Activated T-cell treated with anti-CD3 and anti-CD28 coated beads for 1 hour (primary cell): Measurements from ENCODE around the gene HNRNPH1.
A peak's percentile ranks its signal among the peaks of the same experiment; 100 is the strongest.
"Not testable (repeated sequence)": the region's sequence is repeated elsewhere in the genome, so short reads cannot be mapped to it uniquely, and the experiment has no call there.

Experiments
- DNase-seq: peaks from one replicate; pipeline ENCODE4 v3.0.0-alpha.2; 2020; ENCODE audit warnings: low read depth

Gene HNRNPH1, protein sequence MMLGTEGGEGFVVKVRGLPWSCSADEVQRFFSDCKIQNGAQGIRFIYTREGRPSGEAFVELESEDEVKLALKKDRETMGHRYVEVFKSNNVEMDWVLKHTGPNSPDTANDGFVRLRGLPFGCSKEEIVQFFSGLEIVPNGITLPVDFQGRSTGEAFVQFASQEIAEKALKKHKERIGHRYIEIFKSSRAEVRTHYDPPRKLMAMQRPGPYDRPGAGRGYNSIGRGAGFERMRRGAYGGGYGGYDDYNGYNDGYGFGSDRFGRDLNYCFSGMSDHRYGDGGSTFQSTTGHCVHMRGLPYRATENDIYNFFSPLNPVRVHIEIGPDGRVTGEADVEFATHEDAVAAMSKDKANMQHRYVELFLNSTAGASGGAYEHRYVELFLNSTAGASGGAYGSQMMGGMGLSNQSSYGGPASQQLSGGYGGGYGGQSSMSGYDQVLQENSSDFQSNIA

DNA sequence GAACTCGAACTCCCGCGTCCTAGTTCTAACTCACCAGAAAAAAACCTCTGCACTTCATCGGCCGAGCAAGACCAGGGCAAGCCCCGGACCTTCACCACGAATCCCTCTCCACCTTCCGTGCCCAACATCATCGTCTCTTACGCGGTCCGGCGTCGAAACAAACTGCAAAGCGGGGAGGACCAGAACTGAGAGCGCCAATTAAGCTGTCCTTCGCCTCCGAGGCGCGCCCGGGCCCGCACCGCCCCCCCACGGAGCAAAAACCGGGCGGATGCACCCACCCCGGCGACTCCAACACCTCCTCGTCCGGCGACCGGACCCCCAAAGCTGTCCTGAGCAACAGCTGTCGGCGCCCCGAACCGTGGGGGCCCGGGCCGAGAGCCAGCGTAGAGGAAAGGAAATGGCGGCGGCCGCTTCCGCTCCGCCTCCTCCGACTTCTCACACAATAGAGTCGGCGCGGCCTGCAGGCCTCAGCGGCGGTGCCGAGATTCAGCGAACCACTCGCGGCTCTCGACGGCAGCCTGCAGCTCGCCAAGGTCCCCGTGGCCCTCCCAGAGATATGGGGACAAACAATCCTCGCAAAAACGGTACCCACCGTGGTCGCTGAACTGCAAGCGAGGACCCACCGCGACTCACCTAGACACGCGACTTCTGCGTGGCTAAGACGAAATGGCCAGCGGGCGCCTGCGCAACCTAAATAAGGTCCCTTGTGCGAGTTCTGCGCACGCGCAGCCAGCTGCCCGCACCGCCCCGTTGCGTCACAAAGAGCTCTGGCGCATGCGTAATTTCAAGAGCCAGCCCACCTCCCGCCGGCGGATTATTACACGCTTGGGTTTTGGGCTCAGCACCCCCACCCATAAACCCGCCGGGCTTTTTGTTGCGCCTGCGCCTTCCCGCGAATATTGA lies at the start of gene HNRNPH1:
Gene HNRNPH1, minus strand, starts transcription at position 669 of the 903 bp plus-strand sequence. Its CDS starts 538 bp downstream, at position 131.
- DNase-seq: peak; percentile 96

DNA sequence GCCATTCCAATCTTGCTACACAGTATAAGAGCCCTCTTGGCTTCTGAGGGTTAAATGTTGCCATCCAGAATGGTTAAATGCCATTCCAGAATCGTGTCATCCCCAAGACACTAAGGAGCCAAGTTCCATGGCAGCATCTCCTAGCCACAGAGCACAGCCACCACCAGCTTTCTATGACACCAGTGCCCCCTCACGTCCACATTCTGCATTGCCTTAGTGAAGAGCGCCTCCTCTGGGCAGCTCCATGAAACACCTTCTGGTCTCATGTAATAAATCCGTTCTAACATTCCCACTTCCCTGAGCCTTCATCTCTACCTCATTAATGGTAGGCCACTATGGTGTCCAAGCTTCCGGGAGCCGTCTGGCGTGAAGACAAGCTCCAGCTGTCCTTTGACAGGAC lies 44.9 kb upstream of the HNRNPH1 start:
- DNase-seq: peak; percentile 12

DNA sequence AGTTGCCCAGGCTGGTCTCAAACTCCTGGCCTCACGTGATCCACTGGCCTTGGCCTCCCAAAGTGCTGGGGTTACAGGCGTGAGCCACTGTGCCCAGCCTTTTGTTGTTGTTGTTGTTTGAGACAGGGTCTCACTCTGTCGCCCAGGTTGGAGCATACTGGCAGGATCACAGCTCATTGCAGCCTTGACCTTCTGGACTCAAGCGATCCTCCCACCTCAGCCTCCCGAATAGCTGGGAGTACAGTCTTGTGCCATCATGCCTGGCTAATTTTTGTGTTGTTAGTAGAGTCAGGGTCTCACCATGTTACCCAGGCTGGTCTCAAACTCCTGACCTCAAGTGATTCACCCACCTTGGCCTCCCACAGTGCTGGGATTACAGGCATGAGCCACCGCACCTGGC lies 38.2 kb upstream of the HNRNPH1 start:
- not testable (repeated sequence) for DNase-seq

DNA sequence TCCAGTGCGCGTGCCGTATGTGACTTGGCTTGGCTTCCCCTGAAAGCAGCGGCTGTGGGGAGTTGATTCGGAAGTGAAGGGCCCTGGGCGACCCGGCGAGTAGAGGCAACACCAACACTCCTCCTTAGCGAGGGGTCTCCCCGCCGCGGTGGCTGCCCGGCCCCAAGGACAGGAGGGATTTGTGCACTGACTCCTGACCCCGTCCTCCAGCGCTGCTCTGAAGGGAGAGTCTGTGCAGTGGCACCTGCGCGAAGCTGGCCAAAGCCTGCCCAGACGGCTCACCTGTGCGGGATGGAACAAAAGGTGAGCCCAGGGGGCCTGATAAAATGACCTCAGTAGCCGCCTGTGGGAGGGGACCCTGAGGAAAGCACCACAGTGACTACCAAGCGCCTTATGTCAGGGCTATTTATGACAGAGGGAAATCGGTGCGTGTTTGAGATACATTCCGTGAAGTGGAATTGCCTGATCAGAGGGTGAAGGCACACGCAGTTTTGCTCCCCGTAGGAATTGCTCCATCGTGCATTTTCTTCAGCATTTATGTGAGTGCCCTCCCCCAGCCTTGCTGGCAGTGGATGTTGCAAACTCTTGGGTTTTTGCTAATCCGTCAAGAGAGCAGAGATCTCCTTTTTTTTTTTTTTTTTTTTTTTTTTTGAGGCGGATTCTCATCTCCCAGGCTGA lies 34.8 kb upstream of the HNRNPH1 start:
- DNase-seq: not testable (repeated sequence)

DNA sequence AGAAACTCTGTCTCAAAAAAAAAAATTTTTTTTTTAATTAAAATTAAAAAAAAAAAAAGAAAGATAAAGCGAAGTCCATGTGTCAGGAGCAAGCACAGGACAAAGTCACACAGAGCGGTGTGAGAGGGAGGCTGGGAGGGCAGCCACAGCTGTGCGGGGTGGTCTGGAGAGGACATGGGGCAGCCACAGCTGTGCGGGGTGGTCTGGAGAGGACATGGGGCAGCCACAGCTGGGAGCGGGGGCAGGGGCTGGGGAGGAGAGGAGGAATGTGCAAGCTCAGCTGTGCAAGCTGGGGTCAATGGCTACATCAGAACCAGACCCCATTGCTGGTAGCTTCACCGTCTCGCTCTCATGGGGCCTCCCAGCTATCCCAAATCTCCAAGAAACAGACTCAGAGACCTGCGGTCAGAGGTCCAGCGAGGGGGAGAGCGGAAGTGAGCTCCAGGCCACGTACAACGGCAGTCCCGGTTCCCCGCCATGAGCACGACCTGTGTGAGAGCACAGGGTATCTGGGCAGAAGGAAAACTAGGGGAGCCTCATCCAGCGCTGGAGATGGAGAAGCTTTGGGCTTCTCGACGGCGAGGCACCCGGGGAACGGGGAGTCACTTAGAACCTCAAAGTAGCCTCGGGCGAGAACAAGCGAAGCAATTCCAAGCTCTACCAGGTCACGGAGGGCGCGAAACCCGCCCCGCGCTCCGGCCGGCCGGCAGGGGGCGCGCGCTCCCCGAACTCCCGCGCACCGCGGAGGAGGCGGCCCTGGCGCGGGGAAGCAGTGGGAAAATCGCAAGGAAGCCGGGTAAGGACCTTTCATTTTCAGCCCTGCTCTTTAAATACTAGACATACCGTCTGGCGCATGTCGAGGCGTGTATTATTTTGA lies 34.1 kb upstream of the HNRNPH1 start:
- not testable (repeated sequence) for DNase-seq

DNA sequence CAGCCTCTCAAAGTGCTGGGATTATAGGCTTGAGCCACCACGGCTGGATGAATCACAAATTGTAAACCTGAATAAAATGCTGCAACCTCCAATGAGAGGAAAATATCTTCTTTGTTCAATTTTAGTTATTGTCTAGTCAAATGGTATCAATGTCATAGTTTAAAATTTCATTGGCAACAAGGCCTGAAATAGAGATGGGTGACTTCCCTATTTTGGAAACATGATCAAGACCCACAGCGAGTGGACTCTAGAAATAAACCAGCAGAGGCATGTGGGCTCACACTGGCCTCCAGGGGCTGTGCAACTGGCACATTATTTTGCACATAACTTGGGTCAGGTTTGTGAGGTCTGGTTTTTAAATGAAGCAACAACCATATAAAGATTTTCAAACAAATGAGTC lies 29.7 kb upstream of the HNRNPH1 start:
- not testable (repeated sequence) for DNase-seq

DNA sequence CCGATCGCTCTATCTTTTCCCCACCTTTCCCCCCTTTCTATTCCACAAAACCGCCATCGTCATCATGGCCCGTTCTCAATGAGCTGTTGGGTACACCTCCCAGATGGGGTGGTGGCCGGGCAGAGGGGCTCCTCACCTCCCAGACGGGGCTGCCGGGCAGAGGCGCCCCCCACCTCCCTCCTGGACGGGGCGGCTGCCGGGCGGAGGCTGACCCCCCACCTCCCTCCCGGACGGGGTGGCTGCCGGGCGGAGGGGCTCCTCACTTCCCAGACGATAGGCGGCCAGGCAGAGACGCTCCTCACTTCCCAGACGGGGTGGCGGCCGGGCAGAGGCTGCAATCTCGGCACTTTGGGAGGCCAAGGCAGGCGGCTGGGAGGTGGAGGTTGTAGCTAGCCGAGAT lies 26.8 kb upstream of the HNRNPH1 start:
- not testable (repeated sequence) for DNase-seq

DNA sequence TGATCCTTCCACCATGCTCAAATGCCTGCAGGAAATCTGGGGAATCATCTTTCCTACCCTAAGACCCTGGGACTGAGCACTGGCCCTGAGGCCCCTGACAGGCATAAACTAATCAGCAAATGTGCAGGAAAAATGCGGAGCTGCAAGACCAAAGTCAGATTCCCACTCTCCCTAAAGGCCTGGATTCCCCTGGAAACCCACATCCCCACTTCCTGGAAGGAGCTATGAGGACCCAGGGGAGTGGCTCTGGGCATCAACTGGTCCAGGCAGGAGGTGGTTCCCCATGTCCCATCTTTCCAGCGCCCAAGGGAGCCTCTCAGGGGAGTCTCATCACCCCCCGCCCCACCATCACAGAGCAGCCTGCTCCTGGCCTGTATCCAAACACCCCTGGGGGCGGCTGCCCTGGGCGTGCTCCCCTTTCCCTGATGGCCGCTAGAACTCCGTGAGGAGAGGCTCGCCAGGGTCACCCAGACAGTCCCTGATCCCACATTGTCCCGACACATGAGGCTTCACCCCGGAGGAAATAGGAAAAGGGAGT lies 25.8 kb upstream of the HNRNPH1 start:
- not testable (repeated sequence) for DNase-seq

DNA sequence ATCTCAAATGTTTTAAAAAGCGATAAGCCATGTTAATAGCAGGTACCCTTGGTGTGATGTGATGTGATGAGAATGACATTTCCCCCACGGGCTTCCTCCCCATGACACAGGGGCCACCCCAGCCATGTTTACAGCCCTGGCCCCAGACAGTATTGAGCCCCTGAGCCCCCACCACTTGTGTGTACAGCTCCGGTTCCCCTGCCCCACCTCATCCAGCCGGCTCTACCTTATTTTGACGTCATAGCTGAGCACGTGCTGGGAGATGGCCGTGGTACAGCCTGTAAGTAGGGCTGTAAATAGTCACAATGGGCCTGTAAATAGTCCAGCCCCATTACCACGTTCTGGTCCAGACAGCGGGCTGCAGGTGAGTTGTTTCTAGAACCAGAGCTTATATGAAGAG lies 24.9 kb upstream of the HNRNPH1 start:
- DNase-seq: no peak

DNA sequence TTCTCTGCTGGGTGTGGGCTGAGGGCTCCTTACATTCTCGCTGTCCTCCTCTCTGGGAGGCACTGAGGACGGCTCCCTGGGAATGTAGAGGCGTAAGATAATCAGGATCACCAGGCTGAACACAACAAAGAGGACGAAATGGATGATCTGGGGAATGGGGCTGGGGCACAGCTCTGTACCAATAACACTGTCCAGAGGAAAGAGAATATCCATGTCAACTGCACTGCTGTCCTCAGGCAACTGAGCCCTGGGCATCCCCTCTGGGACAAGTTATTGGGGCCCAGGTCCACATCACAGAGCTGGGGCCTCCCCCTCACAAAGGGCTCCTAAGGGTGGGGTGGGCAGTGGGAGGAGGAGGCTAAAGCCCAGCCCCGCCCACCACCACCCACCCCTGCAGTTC lies 21.3 kb upstream of the HNRNPH1 start:
- DNase-seq: not testable (repeated sequence)

DNA sequence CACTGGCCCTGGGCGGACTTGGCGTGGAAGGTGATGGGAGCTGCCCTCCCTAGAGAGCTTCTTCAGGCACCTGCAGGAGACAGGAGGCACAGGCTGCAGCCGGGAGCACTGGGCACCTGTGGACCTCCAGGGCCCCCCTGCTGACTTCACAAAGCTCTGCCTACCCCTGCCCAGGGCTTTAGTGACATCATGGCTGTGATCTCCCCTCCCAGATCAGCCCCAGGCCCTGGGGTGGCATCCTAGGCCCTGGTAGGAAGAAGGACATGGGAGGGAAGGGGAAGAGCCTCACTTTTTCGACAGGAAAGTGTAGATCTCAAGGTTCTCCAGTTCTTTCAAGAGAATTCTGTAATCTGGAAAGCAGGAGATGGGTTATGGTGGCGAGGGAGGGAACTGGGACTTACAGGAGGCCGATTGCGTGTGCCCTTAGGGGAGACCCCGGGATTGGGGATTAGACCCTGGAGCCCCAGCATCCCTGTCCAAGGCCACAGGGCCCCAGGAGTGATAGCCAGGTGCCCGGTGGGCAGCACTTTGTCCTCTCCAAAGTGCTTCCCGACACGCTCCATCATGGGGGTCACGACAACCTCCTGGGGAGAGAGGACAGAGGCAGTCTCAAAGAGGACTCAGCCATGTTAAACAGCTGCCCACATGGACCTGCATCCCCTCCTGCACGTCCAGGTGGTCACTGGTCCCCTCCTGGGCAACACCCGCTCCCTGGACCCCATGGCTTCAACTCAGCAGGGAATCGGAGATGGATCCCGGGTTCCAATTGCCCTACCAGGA lies 19.9 kb upstream of the HNRNPH1 start:
- DNase-seq: not testable (repeated sequence)

DNA sequence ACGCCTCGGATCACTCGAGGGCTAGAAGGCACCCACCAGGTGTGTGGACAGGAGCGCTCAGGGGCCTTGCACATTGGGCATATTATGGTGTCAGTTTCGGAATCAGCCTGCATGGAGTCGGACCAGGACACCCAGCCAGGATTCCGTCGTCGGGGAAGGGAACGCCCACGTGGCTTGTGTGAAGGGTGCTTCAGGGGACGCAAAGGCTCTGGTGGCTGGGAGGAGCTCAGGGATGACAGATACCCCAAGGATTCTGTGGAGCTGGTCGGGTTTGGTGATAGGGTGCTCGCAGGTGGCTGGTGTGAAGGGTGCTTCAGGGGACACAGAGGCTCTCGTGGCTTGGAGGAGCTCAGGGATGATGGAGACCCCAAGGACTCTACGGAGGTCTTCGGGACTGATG lies 19.2 kb upstream of the HNRNPH1 start:
- not testable (repeated sequence) for DNase-seq

DNA sequence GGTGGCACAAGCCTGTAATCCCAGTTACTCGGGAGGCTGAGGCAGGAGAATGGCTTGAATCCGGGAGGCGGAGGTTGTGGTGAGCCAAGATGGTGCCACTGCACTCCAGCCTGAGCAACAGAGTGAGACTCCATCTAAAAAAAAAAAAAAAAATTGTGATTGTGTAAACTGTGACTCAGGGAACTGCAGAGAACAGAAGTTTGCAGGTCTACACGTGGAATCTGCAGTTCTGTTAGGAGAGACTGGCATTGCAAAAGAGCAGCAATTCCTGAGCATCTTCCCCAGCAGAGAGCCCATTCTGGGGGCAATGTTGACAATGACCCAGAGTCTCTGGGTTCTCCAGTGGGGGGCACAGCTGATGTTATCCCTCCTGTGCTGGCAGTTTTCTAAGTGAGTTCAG lies 18.3 kb upstream of the HNRNPH1 start:
- DNase-seq: not testable (repeated sequence)

DNA sequence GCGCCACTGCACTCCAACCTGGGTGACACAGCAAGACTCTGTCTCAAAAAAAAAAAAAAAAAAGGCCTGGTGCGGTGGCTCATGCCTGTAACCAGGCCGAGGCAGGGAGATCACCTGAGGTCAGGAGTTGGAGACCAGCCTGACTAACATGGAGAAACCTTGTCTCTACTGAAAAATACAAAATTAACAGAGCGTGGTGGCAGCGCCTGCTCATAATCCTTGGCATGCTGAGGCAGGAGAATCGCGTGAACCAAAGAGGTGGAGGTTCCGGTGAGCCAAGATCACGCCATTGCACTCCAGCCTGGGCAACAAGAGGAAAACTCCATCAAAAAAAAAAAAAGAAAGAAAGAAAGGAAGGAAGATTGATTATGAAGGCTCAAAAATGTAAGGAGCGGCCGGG lies 15.8 kb upstream of the HNRNPH1 start:
- not testable (repeated sequence) for DNase-seq

DNA sequence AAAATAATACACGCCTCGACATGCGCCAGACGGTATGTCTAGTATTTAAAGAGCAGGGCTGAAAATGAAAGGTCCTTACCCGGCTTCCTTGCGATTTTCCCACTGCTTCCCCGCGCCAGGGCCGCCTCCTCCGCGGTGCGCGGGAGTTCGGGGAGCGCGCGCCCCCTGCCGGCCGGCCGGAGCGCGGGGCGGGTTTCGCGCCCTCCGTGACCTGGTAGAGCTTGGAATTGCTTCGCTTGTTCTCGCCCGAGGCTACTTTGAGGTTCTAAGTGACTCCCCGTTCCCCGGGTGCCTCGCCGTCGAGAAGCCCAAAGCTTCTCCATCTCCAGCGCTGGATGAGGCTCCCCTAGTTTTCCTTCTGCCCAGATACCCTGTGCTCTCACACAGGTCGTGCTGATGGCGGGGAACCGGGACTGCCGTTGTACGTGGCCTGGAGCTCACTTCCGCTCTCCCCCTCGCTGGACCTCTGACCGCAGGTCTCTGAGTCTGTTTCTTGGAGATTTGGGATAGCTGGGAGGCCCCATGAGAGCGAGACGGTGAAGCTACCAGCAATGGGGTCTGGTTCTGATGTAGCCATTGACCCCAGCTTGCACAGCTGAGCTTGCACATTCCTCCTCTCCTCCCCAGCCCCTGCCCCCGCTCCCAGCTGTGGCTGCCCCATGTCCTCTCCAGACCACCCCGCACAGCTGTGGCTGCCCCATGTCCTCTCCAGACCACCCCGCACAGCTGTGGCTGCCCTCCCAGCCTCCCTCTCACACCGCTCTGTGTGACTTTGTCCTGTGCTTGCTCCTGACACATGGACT lies 11.1 kb upstream of the HNRNPH1 start:
- DNase-seq: not testable (repeated sequence)

DNA sequence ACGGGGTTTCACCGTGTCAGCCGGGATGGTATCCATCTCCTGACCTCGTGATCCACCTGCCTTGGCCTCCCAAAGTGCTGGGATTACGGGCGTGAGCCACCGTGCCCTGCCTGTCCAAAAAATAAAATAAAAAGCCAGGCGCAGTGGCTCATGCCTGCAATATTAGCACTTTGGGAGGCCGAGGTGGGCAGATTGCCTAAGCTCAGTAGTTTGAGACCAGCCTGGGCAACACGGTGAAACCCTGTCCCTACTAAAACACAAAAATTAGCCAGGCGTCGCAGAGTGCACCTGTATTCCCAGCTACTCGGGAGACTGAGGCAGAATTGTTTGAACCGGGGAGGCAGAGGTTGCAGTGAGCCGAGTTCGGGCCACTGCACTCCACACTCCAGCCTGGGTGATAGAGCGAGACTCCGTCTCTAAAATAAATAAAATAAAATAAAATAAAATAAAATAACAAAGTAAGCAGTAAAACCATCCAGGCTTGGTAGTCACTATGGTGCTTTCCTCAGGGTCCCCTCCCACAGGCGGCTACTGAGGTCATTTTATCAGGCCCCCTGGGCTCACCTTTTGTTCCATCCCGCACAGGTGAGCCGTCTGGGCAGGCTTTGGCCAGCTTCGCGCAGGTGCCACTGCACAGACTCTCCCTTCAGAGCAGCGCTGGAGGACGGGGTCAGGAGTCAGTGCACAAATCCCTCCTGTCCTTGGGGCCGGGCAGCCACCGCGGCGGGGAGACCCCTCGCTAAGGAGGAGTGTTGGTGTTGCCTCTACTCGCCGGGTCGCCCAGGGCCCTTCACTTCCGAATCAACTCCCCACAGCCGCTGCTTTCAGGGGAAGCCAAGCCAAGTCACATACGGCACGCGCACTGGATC lies 10.3 kb upstream of the HNRNPH1 start:
- not testable (repeated sequence) for DNase-seq

DNA sequence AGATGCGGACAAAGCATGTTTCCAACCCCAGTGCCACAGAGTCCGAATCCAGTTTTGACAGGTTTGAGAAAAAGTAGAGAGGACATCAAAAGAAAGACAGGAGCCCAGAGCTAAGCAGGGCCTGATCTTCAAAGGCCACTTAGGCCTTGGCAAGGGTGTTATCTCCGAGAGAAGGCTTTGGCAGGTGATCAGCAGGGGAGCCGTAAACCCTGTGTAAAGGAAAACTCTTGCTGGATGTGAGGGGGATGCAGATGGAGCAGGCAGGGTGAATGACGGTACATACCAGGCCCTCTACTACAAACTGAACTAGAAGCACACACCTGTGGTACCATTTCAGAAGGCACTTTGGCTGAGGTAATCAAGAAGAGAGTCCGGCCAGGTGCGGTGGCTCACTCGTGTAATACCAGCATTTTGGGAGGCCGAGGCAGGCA lies 1.4 kb upstream of the HNRNPH1 start:
- no peak for DNase-seq
